Panc1 (cell line): ENCODE data around the gene ARFGAP1. TPM values are rescaled to one million over a fixed set of nuclear protein-coding genes. Genes with fewer than 3 reads are reported as not detected.

Experiments
- ATAC-seq: fragments of 200-7000 bp; cut with Tn5 transposase; 2 replicates; pipeline ENCODE4 v1.9.1; 2020; ENCODE audit warnings: mild to moderate bottlenecking, moderate library complexity
- BruUV-seq: library from RNA; stranded (reverse); fragments of 400-500 nt; replicated peaks from 2 replicates; lab custom pipeline; 2021; lab: Mats Ljungman, UMichigan
- CTCF ChIA-PET: fragments of 300-600 bp; sonication (Branson Sonifier 250); formaldehyde crosslinking; loops from one replicate; lab custom pipeline; 2022; ENCODE audit warnings: antibody characterized with exemption; lab: Charles Lee
- POLR2A ChIA-PET: fragments of 300-600 bp; sonication (Branson Sonifier 250); formaldehyde crosslinking; loops from one replicate; lab custom pipeline; 2022; ENCODE audit warnings: antibody characterized with exemption; lab: Charles Lee
- DNase-seq: peaks from one replicate; pipeline ENCODE4 v3.0.0-alpha.2; 2010; ENCODE audit warnings: low read depth, low spot score
- H3K27ac ChIP-seq: 2 replicates; pipeline ENCODE4 v1.5.1; 2011; ENCODE audit warnings: mild to moderate bottlenecking, low read length, inconsistent platforms
- H3K27me3 ChIP-seq: fragments of 200-500 bp; sonication (Bioruptor generic); 2 replicates; pipeline ENCODE4 v1.6.0; 2014; ENCODE audit warnings: low read length, inconsistent platforms; ENCODE audit not compliant: control insufficient read depth, insufficient read depth
- H3K36me3 ChIP-seq: fragments of 200-500 bp; sonication (Bioruptor generic); 2 replicates; pipeline ENCODE4 v1.5.1; 2014; ENCODE audit warnings: inconsistent platforms, mild to moderate bottlenecking, low read length, moderate library complexity; ENCODE audit not compliant: control insufficient read depth, insufficient read depth
- H3K4me1 ChIP-seq: 2 replicates; pipeline ENCODE4 v1.5.1; 2011; ENCODE audit warnings: inconsistent platforms, mild to moderate bottlenecking, low read length, moderate library complexity; ENCODE audit not compliant: control insufficient read depth, insufficient read depth
- H3K4me3 ChIP-seq, 2 experiments: 2 replicates each; pipeline ENCODE4 v1.5.1; 2011 to 2012; ENCODE audit warnings: low read depth in 2 of 2, low read length in 2 of 2, mild to moderate bottlenecking in 2 of 2, inconsistent platforms in 1 of 2, moderate library complexity in 1 of 2
- H3K9me3 ChIP-seq: fragments of 200-500 bp; sonication (Bioruptor generic); 2 replicates; pipeline ENCODE4 v1.5.1; 2014; ENCODE audit warnings: low read depth, mild to moderate bottlenecking, inconsistent platforms, low read length, moderate library complexity; ENCODE audit not compliant: control insufficient read depth, insufficient read depth
- CTCF ChIP-seq: fragments of 450-650 bp; IDR thresholded peaks from 2 replicates; pipeline ENCODE4 v1.5.1; 2017; ENCODE audit warnings: mild to moderate bottlenecking
- POLR2AphosphoS5 ChIP-seq: IDR thresholded peaks from 2 replicates; pipeline ENCODE4 v1.6.1; 2012; ENCODE audit warnings: mild to moderate bottlenecking, low read depth, low read length, moderate library complexity
- REST ChIP-seq, 2 experiments: IDR thresholded peaks; 2 replicates each; pipeline ENCODE4 v1.6.1; 2011 to 2012; ENCODE audit warnings: low read depth in 2 of 2, control low read depth in 1 of 2, low read length in 1 of 2, mild to moderate bottlenecking in 1 of 2, moderate library complexity in 1 of 2; ENCODE audit not compliant: insufficient read depth in 1 of 2
- SIN3A ChIP-seq: IDR thresholded peaks from 2 replicates; pipeline ENCODE4 v1.6.1; 2012; ENCODE audit warnings: low read depth, mild to moderate bottlenecking, low read length, moderate library complexity, borderline replicate concordance; ENCODE audit not compliant: insufficient read depth
- TCF7L2 ChIP-seq: IDR thresholded peaks from 2 replicates; pipeline ENCODE4 v1.6.1; 2011; ENCODE audit warnings: mild to moderate bottlenecking, low read depth, low read length, inconsistent platforms
- in situ Hi-C: cut with HindIII; loops from 2 replicates; pipeline ENCODE4 v1.10.0; 2016; ENCODE audit warnings: low sequenced_read_pairs, low pct_unique_long_range_greater_than_20kb
- intact Hi-C: fragments of 100-400 bp; cut with micrococcal nuclease; formaldehyde crosslinking; loops from one replicate; pipeline ENCODE4 v1.10.0; 2022; ENCODE audit not compliant: unreplicated experiment
- total RNA-seq: library from RNA; stranded (reverse); gene quantifications from one replicate; pipeline ENCODE4 v1.2.1, GENCODE V29; 2021; ENCODE audit not compliant: unreplicated experiment

The ARFGAP1 gene
- total RNA-seq, 1 experiment from 2014 or later, result 110 TPM

- TF ChIP-seq REST (IDR thresholded peaks at IDR 0.05; ENCODE audit: insufficient read depth in 1 of 2, low read depth in 2 of 2, low read length in 1 of 2), result no peak
- ChIA-PET CTCF (no interaction called here), POLR2A (no interaction called here)
- Histone ChIP-seq H3K4me1 (no peaks in the 10 kb centered on the region), H3K27me3 (no peaks in the 10 kb centered on the region), H3K4me3 (no peak overlapping the region), H3K36me3 (no peaks in the 10 kb centered on the region; the same call in 1 of the 2 replicates), H3K9me3 (no peaks in the 10 kb centered on the region), H3K27ac (no peak overlapping the region)
- intact Hi-C loops (no loop called here), in situ Hi-C loops (loop anchor here (25.0 kb wide), 1 partner anchor 103 kb away; no protein-coding TSS in a partner anchor)
- ATAC-seq, result no peak
- DNase-seq, result no peak
- no TSS peak for BruUV-seq
Measured at GRCh38 chr20:63284083-63284440, 11.4 kb downstream of the ARFGAP1 start.

- CTCF ChIA-PET, result no interaction called here
Measured at GRCh38 chr20:63284544-63284949, 11.9 kb downstream of the ARFGAP1 start.

More at GRCh38 chr20:63284544-63284949, 11.9 kb downstream of the ARFGAP1 start:
- TF ChIP-seq SIN3A (no peak), TCF7L2 (no peak), POLR2AphosphoS5 (no peak), REST (IDR thresholded peaks at IDR 0.05; ENCODE audit: insufficient read depth in 1 of 2, low read depth in 2 of 2, low read length in 1 of 2) (no peak), CTCF (no peak)
- Histone ChIP-seq H3K4me1 (no peaks in the 10 kb centered on the region), H3K4me3 (no peak overlapping the region), H3K27me3 (no peaks in the 10 kb centered on the region), H3K27ac (no peak overlapping the region), H3K36me3 (no peaks in the 10 kb centered on the region), H3K9me3 (no peaks in the 10 kb centered on the region)
- POLR2A ChIA-PET, result no interaction called here
- intact Hi-C loops (no loop called here), in situ Hi-C loops (loop anchor here (25.0 kb wide), 1 partner anchor 103 kb away; no protein-coding TSS in a partner anchor)
- no peak for DNase-seq
- no TSS peak for BruUV-seq
- ATAC-seq, result no peak
